GM21825 (cell line): Measurements from ENCODE around the gene CCDC92.

ENCODE experiments used
- ATAC-seq: cut with Tn5 transposase; IDR thresholded peaks from one replicate; pipeline ENCODE4 v1.9.1; 2021; ENCODE audit warnings: mild to moderate bottlenecking, moderate library complexity; ENCODE audit not compliant: unreplicated experiment

The CCDC92 gene, protein sequence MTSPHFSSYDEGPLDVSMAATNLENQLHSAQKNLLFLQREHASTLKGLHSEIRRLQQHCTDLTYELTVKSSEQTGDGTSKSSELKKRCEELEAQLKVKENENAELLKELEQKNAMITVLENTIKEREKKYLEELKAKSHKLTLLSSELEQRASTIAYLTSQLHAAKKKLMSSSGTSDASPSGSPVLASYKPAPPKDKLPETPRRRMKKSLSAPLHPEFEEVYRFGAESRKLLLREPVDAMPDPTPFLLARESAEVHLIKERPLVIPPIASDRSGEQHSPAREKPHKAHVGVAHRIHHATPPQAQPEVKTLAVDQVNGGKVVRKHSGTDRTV

DNA sequence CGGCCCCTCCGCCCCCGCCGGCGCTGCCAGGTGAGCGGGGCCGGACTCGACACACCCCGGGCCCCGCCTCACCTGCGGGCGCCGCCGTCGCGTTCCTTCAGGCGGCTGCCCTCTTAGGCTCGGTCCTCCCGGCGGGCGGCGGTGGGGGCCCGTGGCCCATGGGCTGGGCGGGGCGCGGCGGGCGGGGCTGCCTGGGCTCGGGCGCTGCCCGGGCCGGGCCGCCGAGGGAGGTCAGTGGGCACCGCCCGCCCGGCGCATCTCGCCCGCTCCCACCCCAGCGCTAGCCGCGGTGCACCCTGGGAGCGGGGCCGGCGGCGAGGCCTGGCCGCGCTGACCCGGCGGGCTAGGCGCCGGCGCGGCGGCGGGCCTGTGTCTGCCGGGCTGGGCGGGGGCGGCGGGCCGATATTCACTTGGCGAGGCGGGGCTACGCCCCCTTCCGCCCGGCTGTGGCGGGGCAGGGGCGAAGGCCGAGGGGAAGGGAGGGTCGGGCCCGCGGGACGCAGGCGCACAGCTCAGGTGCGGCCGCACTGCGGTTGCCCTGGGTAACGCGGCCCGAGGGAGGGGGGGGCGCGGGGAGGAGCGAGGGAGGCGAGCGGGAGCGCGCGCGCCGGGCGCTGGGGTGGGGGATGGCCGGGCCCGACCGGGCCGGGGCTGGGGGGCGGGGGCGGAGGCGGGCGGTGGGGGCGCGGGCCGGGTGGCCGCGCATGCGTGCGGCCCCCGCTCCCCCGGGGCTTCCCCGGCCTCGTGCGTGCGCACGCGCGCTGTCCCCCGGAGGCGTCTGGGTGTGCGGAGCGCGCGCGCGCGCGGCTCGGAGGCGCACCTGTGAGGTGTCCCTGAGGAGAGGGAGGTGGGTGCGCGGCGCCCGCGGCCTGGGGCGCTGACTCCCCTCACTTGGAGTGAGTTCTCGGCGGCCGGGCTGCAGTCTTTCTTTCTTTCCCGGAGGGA lies at the start of gene CCDC92, which contains the start of gene ZNF664:
TSS of gene CCDC92 (minus strand) at position 375 of the 945 bp plus-strand sequence. CDS start 28,526 bp downstream, outside the sequence.
TSS of gene ZNF664 (plus strand) at position 759 of the 945 bp plus-strand sequence. CDS start 38,930 bp downstream, outside the sequence.
- peak; percentile 71 for ATAC-seq

GRCh38 chr12:124022161-124022560 lies 49.5 kb upstream of the CCDC92 start:
- ATAC-seq, result no peak

- no peak for ATAC-seq
Measured at GRCh38 chr12:124021007-124021406, 48.4 kb upstream of the CCDC92 start.

DNA sequence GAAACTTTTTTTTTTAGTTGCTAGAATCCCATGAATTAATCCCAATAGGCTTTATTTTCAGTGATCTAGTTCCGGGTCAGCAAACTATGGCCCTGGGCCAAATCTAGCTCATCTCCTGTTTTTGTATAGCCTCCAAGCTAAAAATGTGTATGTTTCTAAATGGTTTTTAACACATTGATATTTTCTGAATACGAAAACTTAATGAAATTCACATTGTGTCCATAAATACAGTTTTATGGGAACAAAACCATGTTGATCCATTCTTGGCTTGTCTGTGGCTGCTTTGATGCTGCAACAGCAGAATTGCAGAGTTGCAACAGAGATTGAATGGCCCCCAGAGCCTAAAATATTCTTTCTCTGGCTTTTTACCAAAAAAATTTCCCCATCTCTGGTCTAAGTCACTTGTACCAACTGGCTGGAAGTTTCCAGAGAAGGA lies 47.9 kb upstream of the CCDC92 start:
- ATAC-seq, result no peak

GRCh38 chr12:124019115-124019514 lies 46.5 kb upstream of the CCDC92 start:
- ATAC-seq, result no peak

GRCh38 chr12:124018539-124018938 lies 45.9 kb upstream of the CCDC92 start:
- no peak for ATAC-seq

- no peak for ATAC-seq
Measured at GRCh38 chr12:124017064-124017463, 44.4 kb upstream of the CCDC92 start.

DNA sequence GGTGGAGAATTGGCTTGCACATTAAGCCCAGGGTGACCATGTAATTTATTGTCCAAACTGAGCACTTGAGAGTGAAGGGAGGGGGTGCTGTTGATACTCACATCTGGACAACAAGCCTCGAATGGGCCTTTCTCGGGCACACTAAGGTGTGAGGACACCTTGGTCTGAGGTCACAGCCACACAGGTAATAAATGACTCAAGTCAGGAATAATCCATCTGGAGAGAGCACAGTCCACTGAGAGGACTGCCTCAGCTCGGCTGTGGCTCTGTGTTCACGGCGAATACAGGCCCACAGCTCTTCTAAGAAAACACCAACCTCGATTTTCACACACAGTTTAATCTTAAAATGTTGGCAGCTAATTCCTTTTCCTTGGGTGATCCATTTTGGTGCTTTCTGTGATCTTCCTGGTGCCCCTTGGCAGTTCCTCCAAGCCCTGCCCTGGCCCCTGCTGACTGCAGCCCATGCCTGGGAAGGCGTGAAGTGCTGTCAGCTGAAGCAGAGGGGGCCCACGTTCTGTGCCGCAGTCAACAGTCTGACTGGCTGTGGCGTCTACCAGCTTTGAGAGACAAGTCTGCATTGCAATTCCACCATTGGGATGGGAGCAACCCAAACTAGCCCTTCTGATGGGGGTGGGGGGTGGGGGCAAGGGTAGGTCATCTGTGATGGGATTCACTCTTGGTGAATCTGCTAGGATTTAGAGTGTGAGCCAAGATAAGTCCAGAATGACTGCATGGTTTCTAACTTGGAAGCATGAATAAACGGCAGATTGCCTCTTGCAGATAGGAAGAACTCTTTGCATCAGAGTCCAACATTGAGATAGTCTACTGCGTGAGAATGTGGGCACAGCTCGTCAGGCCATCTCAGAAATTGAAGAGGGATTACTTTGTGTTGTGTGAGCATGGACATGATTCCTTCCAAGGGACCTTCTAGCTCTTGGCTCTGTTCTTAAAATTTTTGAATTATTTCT lies 43.1 kb upstream of the CCDC92 start:
- no peak for ATAC-seq

- no peak for ATAC-seq
Measured at GRCh38 chr12:124013073-124013472, 40.4 kb upstream of the CCDC92 start.

DNA sequence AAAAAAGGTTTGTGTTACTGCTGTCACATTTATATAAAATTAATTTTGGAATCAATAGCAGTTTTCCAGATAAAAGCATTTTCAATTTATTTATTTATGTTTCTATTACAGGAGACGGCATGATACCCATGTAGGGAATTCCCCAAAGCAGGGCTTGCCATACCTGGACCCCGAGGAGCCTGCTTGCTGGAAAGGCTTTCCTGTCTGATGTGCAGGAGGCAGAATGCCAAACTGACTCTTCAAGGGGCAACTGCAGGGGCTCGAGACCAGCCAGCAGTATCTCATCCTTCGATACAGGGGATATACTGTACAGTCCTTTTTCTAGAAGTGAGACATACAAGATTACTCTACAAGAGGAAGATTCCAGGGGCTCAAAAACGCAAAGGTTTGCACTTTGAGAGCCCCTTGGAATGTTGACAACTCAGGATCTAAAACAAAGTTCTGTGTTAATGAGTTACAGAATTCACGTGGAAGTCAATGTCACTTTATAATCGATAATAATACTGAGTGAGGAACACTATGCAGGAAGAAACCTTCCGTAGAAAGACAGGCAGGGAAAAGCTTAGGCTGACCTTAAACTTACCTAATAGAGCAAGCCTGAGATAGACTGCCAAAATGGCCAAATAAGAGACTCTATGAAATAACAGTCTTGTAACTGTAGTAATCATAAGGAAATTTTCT lies 38.9 kb upstream of the CCDC92 start:
- no peak for ATAC-seq

DNA sequence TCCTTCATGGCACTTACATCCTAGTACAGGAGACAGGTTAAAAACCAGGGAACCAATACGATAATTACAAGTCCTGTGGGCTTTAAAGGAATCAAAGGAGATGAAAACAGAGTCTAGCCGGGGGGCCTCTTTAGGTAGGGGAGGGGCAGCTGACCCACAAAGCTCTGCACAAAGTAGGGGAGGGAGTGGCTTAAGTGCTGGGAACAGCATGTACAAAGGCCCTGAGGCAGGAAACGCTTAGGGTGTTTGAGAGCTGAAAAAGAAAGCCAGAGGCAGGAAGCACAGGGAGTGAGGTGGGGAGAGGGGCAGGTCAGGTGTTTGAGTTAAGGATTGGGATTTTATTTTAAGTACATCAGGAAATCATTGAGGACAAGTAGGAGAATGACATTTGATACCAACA lies 38.1 kb upstream of the CCDC92 start:
- ATAC-seq, result no peak

GRCh38 chr12:124009781-124010180 lies 37.1 kb upstream of the CCDC92 start:
- ATAC-seq, result no peak

- no peak for ATAC-seq
Measured at GRCh38 chr12:124008595-124008994, 36.0 kb upstream of the CCDC92 start.

- no peak for ATAC-seq
Measured at GRCh38 chr12:124007826-124008570, 35.4 kb upstream of the CCDC92 start.

DNA sequence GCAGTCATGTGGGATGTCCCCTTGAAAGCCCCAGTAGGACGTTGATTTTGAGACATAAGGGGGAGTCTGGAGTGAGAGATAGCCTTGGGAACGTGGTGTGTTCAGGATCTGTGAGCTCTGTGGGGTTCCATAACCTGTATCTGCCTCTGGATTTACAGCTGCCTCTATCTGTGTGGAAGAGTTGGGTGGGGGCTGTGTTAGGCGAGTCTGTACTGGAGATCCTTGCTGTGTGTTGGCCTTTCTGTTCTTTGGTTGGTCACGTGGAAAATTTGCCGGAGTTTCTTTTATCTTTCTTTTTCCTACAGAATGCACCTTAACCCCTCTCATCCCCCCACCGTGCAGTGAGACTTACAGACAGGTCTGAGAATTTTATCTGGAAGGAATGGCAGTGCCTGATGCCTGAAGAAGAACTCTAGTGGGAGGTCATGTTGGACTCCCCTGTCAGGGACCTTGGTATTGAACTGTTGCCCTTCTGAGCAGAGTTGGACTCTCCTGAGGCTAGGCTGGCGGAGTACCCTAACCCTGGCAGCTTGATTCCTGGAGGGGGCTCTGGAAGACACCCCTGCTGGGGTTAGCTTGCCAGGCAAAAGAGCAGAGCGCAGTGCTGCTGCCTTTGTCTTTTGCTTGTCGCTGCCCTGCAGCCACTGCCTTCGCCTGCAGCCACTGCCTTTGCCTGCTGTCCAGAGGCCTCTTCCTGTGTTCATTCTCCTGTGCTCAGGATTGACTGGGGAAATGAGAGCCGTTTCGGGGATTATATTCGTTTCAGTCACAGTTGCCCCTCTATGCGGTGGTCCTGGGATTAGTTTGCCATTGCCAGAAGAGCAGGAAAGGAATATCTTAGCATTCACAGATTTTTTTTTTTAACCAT lies 34.4 kb upstream of the CCDC92 start:
- no peak for ATAC-seq

DNA sequence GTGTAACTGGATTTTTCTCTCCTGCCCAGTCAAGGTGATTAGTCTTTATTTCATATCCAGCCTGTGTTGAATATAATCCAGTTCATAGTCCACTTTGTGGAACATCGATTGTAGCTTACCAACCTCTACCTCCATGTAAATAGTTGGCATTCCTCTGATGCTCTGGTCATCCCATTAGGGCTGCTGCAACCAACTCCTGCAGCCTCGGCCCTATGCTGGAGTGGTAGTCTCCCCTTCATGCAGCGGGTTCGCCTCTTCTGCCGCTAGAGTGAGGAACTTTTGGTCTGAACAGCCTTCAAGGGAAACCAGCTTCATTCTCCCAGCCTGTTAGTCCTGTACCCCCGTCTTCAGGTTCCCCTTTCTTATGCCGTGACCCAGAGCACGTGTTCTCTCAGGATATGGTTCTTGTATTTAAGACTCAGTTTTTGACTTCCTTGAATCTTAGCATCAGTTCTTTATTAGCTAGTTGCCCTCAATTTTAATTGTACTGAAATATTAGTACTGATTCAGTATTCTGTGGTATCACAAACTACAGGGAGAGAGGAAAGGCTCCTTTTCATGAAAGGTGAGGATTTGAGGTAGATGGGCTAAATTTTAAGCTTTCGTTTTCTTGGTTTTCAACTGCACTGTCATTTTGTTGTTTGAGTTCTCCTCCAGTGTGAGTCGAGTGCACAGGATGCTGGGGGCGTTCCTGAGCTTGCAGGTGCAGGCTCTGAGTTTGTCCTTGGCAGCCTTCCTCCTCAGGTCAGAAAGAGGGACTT lies 33.6 kb upstream of the CCDC92 start:
- ATAC-seq, result no peak

GRCh38 chr12:124004233-124004875 lies 31.7 kb upstream of the CCDC92 start:
- no peak for ATAC-seq
